Breast epithelium (tissue), 4 donors: ENCODE results near the gene TUBA3E. TPM values are rescaled to one million over a fixed set of nuclear protein-coding genes. Genes with fewer than 3 reads are reported as not detected.
"Not testable (repeated sequence)": the region's sequence is repeated elsewhere in the genome, so short reads cannot be mapped to it uniquely, and the experiment has no call there.

ENCODE experiments used
- DNase-seq, 2 donors: peaks; one replicate each; pipeline ENCODE4 v3.0.0-alpha.2; 2019; ENCODE audit warnings: low spot score in 2 of 2
- H3K27ac ChIP-seq, 2 donors: fragments of 200-600 bp; sonication (generic) in 1 of 2; one replicate each; pipeline ENCODE4 v1.5.1; 2016 to 2019; ENCODE audit warnings: mild to moderate bottlenecking in 1 of 2
- H3K27me3 ChIP-seq, 2 donors: fragments of 200-600 bp; sonication (generic) in 1 of 2; one replicate each; pipeline versions ENCODE4 v1.5.1 to v1.6.0; 2017 to 2019; ENCODE audit warnings: control low read depth in 1 of 2, mild to moderate bottlenecking in 1 of 2
- H3K36me3 ChIP-seq: fragments of 200-600 bp; one replicate; pipeline ENCODE4 v1.5.1; 2019
- H3K4me1 ChIP-seq, 2 donors: fragments of 200-600 bp; sonication (generic); one replicate each; pipeline ENCODE4 v1.5.1; 2016 to 2019; ENCODE audit warnings: control low read depth in 1 of 2
- H3K4me3 ChIP-seq, 3 donors: fragments of 200-600 bp; sonication (generic); 1 replicate in 2 of 3; 2 replicates in 1 of 3; pipeline ENCODE4 v1.5.1; 2016 to 2019; ENCODE audit warnings: mild to moderate bottlenecking in 3 of 3, moderate library complexity in 2 of 3
- H3K9me3 ChIP-seq, 2 donors: fragments of 200-600 bp; sonication (generic) in 1 of 2; one replicate each; pipeline ENCODE4 v1.5.1; 2016 to 2019; ENCODE audit warnings: control low read depth in 1 of 2
- CTCF ChIP-seq, 3 donors: fragments of 450-650 bp; IDR thresholded peaks; one replicate each; pipeline ENCODE4 v1.5.1; 2016 to 2017; ENCODE audit warnings: antibody characterized with exemption in 3 of 3, mild to moderate bottlenecking in 3 of 3, moderate library complexity in 3 of 3
- POLR2A ChIP-seq: fragments of 450-650 bp; IDR thresholded peaks from one replicate; pipeline ENCODE4 v1.6.1; 2016; ENCODE audit warnings: antibody characterized with exemption, mild to moderate bottlenecking, moderate library complexity
- POLR2AphosphoS5 ChIP-seq, 3 donors: sonication (generic); formaldehyde crosslinking; IDR thresholded peaks; one replicate each; pipeline ENCODE4 v1.6.1; 2017; ENCODE audit warnings: antibody characterized with exemption in 3 of 3
- intact Hi-C: fragments of 100-400 bp; cut with DNase I; formaldehyde crosslinking; loops from one replicate; pipeline ENCODE4 v1.15.1; 2023; ENCODE audit warnings: low total_unique reads
- total RNA-seq, 3 donors: library from RNA; depleted of rRNA; stranded (reverse); fragments of >200 nt; gene quantifications; one replicate each; pipeline ENCODE4 v1.1.0, GENCODE V29; 2016

TUBA3E gene
- not detected for total RNA-seq

GRCh38 chr2:130198343-130198742 is at the start of gene TUBA3E:
Gene TUBA3E, minus strand, starts transcription at chr2:130198439. Its CDS starts 79 bp downstream, at chr2:130198360.
- Histone ChIP-seq H3K4me1 (no peaks in the 10 kb centered on the region), H3K27ac (no peak within 1 kb of the TSS), H3K4me3 (no peak within 1 kb of the TSS), H3K27me3 (no peaks in the 10 kb centered on the region), H3K9me3 (no peaks in the 10 kb centered on the region), H3K36me3 (no peaks in the 10 kb centered on the region)
- no peak for DNase-seq
- intact Hi-C loops, result no loop called here
- TF ChIP-seq POLR2A (no peak), POLR2AphosphoS5 (IDR thresholded peaks at IDR 0.05) (no peak), CTCF (IDR thresholded peaks at IDR 0.05) (no peak)

- Histone ChIP-seq H3K27me3 (peaks cover 0 to 4% of the 10 kb centered on the region in 2 donors), H3K4me3 (no peak overlapping the region), H3K27ac (no peak overlapping the region), H3K36me3 (no peaks in the 10 kb centered on the region), H3K9me3 (no peaks in the 10 kb centered on the region), H3K4me1 (no peaks in the 10 kb centered on the region)
- TF ChIP-seq POLR2AphosphoS5 (IDR thresholded peaks at IDR 0.05) (no peak), POLR2A (no peak), CTCF (IDR thresholded peaks at IDR 0.05) (no peak)
- intact Hi-C loops, result no loop called here
- no peak for DNase-seq
Measured at GRCh38 chr2:130246430-130246829, 48.2 kb upstream of the TUBA3E start.

GRCh38 chr2:130245976-130246375 is 47.7 kb upstream of the TUBA3E start:
- Histone ChIP-seq H3K9me3 (no peaks in the 10 kb centered on the region), H3K4me1 (no peaks in the 10 kb centered on the region), H3K27ac (no peak overlapping the region), H3K36me3 (no peaks in the 10 kb centered on the region), H3K4me3 (no peak overlapping the region), H3K27me3 (peaks cover 0 to 4% of the 10 kb centered on the region in 2 donors)
- TF ChIP-seq POLR2AphosphoS5 (IDR thresholded peaks at IDR 0.05), result no peak
- no peak for TF ChIP-seq CTCF (IDR thresholded peaks at IDR 0.05)
- no peak for TF ChIP-seq POLR2A
- DNase-seq, result no peak
- intact Hi-C loops, result no loop called here

GRCh38 chr2:130243359-130243758 is 45.1 kb upstream of the TUBA3E start:
- H3K27ac ChIP-seq, result no peak overlapping the region
- no peaks in the 10 kb centered on the region for H3K4me1 ChIP-seq
- no peaks in the 10 kb centered on the region for H3K9me3 ChIP-seq
- H3K4me3 ChIP-seq, result no peak overlapping the region
- TF ChIP-seq CTCF (IDR thresholded peaks at IDR 0.05) (no peak), POLR2A (no peak), POLR2AphosphoS5 (IDR thresholded peaks at IDR 0.05) (no peak)
- no peak for DNase-seq
- peaks cover 0 to 4% of the 10 kb centered on the region in 2 donors for H3K27me3 ChIP-seq
- H3K36me3 ChIP-seq, result no peaks in the 10 kb centered on the region
- intact Hi-C loops, result no loop called here

- no peak for TF ChIP-seq POLR2A
- no peak for TF ChIP-seq POLR2AphosphoS5 (IDR thresholded peaks at IDR 0.05)
- TF ChIP-seq CTCF (IDR thresholded peaks at IDR 0.05), result no peak
- H3K9me3 ChIP-seq, result no peaks in the 10 kb centered on the region
- H3K27me3 ChIP-seq, result no peaks in the 10 kb centered on the region
- no peak overlapping the region for H3K4me3 ChIP-seq
- H3K4me1 ChIP-seq, result no peaks in the 10 kb centered on the region
- intact Hi-C loops, result no loop called here
- no peaks in the 10 kb centered on the region for H3K36me3 ChIP-seq
- DNase-seq, result no peak
- H3K27ac ChIP-seq, result no peak overlapping the region
Measured at GRCh38 chr2:130241041-130241707, 42.9 kb upstream of the TUBA3E start.

- intact Hi-C loops, result not testable (repeated sequence)
Measured at GRCh38 chr2:130239581-130239980, 41.3 kb upstream of the TUBA3E start.

GRCh38 chr2:130233066-130233465 is 34.8 kb upstream of the TUBA3E start:
- H3K27me3 ChIP-seq, H3K9me3 ChIP-seq, intact Hi-C loops, H3K27ac ChIP-seq, H3K4me1 ChIP-seq, H3K36me3 ChIP-seq, H3K4me3 ChIP-seq, DNase-seq: not testable (repeated sequence)

More at GRCh38 chr2:130239581-130239980, 41.3 kb upstream of the TUBA3E start:
- not testable (repeated sequence) for H3K27me3 ChIP-seq, H3K4me3 ChIP-seq, H3K36me3 ChIP-seq, H3K27ac ChIP-seq, DNase-seq, H3K4me1 ChIP-seq, H3K9me3 ChIP-seq
